Measurements from ENCODE around the gene PRUNE2. TPM values are rescaled to one million over a fixed set of nuclear protein-coding genes. Genes with fewer than 3 reads are reported as not detected.

The PRUNE2 gene
- total RNA-seq, 1 donor from 2014 or later: 8.7 TPM

DNA sequence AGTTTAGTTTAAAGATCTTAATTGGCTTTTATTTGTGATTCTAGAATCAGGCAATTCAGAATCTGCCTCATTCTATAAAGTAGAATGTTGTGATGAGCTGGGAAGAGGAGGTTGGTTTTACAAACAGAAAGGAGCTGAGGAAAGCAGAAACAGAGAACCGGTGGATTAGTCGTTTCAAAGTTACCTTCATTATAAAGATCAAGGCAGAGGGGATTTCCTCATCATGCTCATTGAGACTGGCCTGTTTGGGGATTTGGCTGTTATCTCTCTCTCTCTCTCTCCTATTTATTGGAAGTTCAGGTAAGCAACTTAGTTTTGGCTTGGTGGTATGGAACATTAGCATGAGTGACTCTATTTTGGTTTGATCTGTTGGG, 313.0 kb downstream of the PRUNE2 start:
- Histone ChIP-seq H3K36me3 (ENCODE audit: insufficient read depth, low read length) (no peaks in the 10 kb centered on the region), H3K9ac (ENCODE audit: low read length) (no peak overlapping the region), H3K79me2 (ENCODE audit: insufficient read depth, low read length) (no peaks in the 10 kb centered on the region), H3K4me2 (ENCODE audit: low read length) (no peak overlapping the region), H3K27ac (ENCODE audit: low read depth, low read length) (no peak overlapping the region), H4K20me1 (ENCODE audit: insufficient read depth, low read length) (no peaks in the 10 kb centered on the region), H3K27me3 (ENCODE audit: insufficient read depth, low read length) (no peaks in the 10 kb centered on the region), H3K4me3 (ENCODE audit: insufficient read depth, low read depth, low read length) (no peak overlapping the region), H3K9me3 (ENCODE audit: insufficient read depth, low read depth, low read length) (no peaks in the 10 kb centered on the region), H3K4me1 (ENCODE audit: insufficient read depth, low read length) (peaks cover 9% of the 10 kb centered on the region), H2AFZ (ENCODE audit: low read depth, low read length) (no peak overlapping the region)
- DNase-seq (ENCODE audit: low read depth) (no peak), FAIRE-seq (no peak)
- peaks cover 7% of the 10 kb centered on the region for H3K27me3 Mint-ChIP-seq (ENCODE audit: low read depth, unreplicated experiment)
- no peak overlapping the region for H3K27ac Mint-ChIP-seq (ENCODE audit: unreplicated experiment)
- TF ChIP-seq, protein P1, sequence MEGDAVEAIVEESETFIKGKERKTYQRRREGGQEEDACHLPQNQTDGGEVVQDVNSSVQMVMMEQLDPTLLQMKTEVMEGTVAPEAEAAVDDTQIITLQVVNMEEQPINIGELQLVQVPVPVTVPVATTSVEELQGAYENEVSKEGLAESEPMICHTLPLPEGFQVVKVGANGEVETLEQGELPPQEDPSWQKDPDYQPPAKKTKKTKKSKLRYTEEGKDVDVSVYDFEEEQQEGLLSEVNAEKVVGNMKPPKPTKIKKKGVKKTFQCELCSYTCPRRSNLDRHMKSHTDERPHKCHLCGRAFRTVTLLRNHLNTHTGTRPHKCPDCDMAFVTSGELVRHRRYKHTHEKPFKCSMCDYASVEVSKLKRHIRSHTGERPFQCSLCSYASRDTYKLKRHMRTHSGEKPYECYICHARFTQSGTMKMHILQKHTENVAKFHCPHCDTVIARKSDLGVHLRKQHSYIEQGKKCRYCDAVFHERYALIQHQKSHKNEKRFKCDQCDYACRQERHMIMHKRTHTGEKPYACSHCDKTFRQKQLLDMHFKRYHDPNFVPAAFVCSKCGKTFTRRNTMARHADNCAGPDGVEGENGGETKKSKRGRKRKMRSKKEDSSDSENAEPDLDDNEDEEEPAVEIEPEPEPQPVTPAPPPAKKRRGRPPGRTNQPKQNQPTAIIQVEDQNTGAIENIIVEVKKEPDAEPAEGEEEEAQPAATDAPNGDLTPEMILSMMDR (IDR thresholded peaks at IDR 0.05; ENCODE audit: insufficient read depth, low read depth, low read length): no peak
- TF ChIP-seq EZH2 (IDR thresholded peaks at IDR 0.05; ENCODE audit: insufficient read depth, low read length): no peak
- H3K4me3 Mint-ChIP-seq (ENCODE audit: unreplicated experiment): no peak overlapping the region
- H3K36me3 Mint-ChIP-seq (ENCODE audit: low read depth, unreplicated experiment): no peaks in the 10 kb centered on the region
- peaks cover 17% of the 10 kb centered on the region for H3K4me1 Mint-ChIP-seq (ENCODE audit: low read depth, unreplicated experiment)
- H3K9me3 Mint-ChIP-seq (ENCODE audit: unreplicated experiment): no peaks in the 10 kb centered on the region

DNA sequence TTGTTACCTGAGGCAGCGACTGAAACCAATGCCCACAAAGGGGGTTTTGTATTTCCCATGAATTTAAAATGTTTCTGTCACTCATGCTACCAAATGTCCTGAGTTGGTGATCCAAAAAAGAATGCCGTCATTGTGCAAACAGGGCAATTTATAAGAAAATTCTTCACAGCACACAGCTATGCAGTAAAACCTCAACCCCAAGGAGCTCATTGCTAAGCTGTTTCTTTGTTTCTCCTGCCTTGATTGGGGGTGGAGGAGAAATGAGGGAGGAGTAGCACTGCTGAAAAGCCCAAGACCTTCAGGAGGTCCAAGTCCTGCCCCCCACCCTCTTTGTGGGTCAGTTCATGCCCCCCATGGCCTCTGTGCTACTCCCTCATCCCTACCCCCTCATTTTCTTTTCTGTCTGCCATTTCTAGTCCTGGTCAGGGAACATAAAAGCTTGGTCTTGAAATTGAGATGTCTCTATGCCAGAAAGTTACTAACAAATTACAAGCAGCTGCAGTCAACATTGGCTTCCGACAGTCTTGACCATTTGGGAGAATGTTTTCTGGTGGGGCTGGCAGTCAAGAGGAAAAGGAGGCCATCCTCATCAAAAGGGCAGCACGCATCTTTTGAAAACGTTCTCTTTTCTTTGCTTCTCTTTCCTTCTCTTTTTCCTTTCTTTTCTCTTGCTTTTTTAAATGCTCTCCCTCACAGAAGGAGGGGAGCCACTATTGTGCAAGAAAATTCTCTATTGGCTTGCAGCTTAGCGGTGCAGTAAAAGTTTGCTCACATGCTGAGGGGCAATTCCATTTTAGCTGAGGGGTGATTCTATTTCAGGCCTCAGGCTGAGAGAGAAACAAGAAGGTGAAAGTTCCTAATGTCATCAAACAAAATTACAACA, 313.6 kb downstream of the PRUNE2 start:
- TF ChIP-seq, protein P1 (IDR thresholded peaks at IDR 0.05; ENCODE audit: insufficient read depth, low read depth, low read length): no peak
- TF ChIP-seq EZH2 (IDR thresholded peaks at IDR 0.05; ENCODE audit: insufficient read depth, low read length): no peak
- no peaks in the 10 kb centered on the region for H3K79me2 ChIP-seq (ENCODE audit: insufficient read depth, low read length)
- FAIRE-seq (peak; percentile 54), DNase-seq (ENCODE audit: low read depth) (peak; percentile 80)
- no peak overlapping the region for H3K27ac ChIP-seq (ENCODE audit: low read depth, low read length)
- H3K27me3 ChIP-seq (ENCODE audit: insufficient read depth, low read length): no peaks in the 10 kb centered on the region
- peak overlapping the region; percentile 58 for H3K4me2 ChIP-seq (ENCODE audit: low read length)
- no peaks in the 10 kb centered on the region for H3K36me3 ChIP-seq (ENCODE audit: insufficient read depth, low read length)
- no peaks in the 10 kb centered on the region for H3K9me3 ChIP-seq (ENCODE audit: insufficient read depth, low read depth, low read length)
- H3K4me1 ChIP-seq (ENCODE audit: insufficient read depth, low read length): peaks cover 9% of the 10 kb centered on the region
- peaks cover 10% of the 10 kb centered on the region for H3K27me3 Mint-ChIP-seq (ENCODE audit: low read depth, unreplicated experiment)
- H3K9me3 Mint-ChIP-seq (ENCODE audit: unreplicated experiment): no peaks in the 10 kb centered on the region
- H3K4me1 Mint-ChIP-seq (ENCODE audit: low read depth, unreplicated experiment): peaks cover 17% of the 10 kb centered on the region
- peak overlapping the region; percentile 82 for H3K27ac Mint-ChIP-seq (ENCODE audit: unreplicated experiment)
- no peak overlapping the region for H2AFZ ChIP-seq (ENCODE audit: low read depth, low read length)
- no peak overlapping the region for H3K4me3 Mint-ChIP-seq (ENCODE audit: unreplicated experiment)
- H3K9ac ChIP-seq (ENCODE audit: low read length): peak overlapping the region; percentile 27
- H3K4me3 ChIP-seq (ENCODE audit: insufficient read depth, low read depth, low read length): no peak overlapping the region
- H3K36me3 Mint-ChIP-seq (ENCODE audit: low read depth, unreplicated experiment): no peaks in the 10 kb centered on the region
- H4K20me1 ChIP-seq (ENCODE audit: insufficient read depth, low read length): no peaks in the 10 kb centered on the region
